ENCODE measurements around the gene RAD52.

RAD52 gene

DNA sequence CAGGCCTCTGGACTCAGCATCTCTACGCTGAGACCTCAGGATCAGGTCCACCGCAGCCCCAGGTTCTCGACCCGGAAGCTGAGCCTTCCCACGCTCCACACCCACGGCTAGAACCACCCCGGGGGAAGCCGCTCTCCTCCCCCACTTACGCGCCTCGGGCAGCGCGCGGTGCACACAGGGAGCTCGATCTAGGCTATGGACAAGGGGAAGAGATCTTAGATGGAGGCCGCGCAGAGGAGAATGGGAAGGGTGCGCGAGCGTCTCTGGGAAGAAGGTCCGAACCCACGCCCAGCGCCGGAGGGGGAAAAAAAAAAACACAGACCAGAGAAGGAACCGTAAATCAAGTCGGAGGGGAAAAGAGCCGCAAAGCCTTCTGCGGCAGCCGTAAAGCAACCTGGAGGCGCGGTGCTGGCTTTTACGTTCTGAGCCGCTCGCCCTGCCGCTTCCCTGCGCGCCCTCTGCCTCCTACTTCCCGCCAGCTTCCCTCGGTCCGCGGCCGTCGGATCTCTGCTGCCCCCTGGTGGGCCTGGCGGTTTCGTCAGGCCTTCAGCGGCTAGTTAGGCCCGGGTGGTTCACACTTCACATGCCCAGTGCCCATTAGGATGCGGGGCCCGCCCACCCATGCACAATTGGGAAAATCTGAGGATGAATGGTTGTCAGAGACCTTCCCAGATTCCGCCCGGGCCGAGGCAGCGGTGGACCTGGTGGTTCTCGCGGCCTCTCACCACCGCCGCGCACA lies at the start of gene RAD52:
Gene RAD52, minus strand, starts transcription at position 242 of the 739 bp plus-strand sequence. CDS start 16,636 bp downstream, outside the sequence.
- H3K4me1 ChIP-seq (ENCODE audit: control insufficient read depth, insufficient read depth, low read length, unreplicated experiment) = peaks cover 26% of the 10 kb centered on the region
- H3K4me3 ChIP-seq (ENCODE audit: low read depth, low read length) = peak within 1 kb of the TSS; percentile 88
- peak within 1 kb of the TSS; percentile 74 for H3K27ac ChIP-seq (ENCODE audit: low read depth, low read length)
- H3K79me2 ChIP-seq (ENCODE audit: control insufficient read depth, insufficient read depth, low read length, unreplicated experiment) = peaks cover 37% of the 10 kb centered on the region
- peak within 1 kb of the TSS; percentile 54 for H2AFZ ChIP-seq (ENCODE audit: low read length, unreplicated experiment)
- H3K27me3 ChIP-seq (ENCODE audit: insufficient read depth, low read length) = no peaks in the 10 kb centered on the region
- H3K36me3 ChIP-seq (ENCODE audit: insufficient read depth, low read length) = no peaks in the 10 kb centered on the region

- Histone ChIP-seq H2AFZ (ENCODE audit: low read length, unreplicated experiment) (no peak overlapping the region), H3K4me1 (ENCODE audit: control insufficient read depth, insufficient read depth, low read length, unreplicated experiment) (peaks cover 19% of the 10 kb centered on the region), H3K4me3 (ENCODE audit: low read depth, low read length) (no peak overlapping the region), H3K36me3 (ENCODE audit: insufficient read depth, low read length) (no peaks in the 10 kb centered on the region), H3K79me2 (ENCODE audit: control insufficient read depth, insufficient read depth, low read length, unreplicated experiment) (peaks cover 76% of the 10 kb centered on the region), H3K27me3 (ENCODE audit: insufficient read depth, low read length) (no peaks in the 10 kb centered on the region), H3K27ac (ENCODE audit: low read depth, low read length) (no peak overlapping the region)
Measured at GRCh38 chr12:998020-998874, 48.8 kb upstream of the RAD52 start.

- Histone ChIP-seq H3K36me3 (ENCODE audit: insufficient read depth, low read length) (no peaks in the 10 kb centered on the region), H3K27ac (ENCODE audit: low read depth, low read length) (no peak overlapping the region), H3K4me3 (ENCODE audit: low read depth, low read length) (no peak overlapping the region), H2AFZ (ENCODE audit: low read length, unreplicated experiment) (no peak overlapping the region), H3K4me1 (ENCODE audit: control insufficient read depth, insufficient read depth, low read length, unreplicated experiment) (peaks cover 23% of the 10 kb centered on the region), H3K27me3 (ENCODE audit: insufficient read depth, low read length) (no peaks in the 10 kb centered on the region), H3K79me2 (ENCODE audit: control insufficient read depth, insufficient read depth, low read length, unreplicated experiment) (peaks cover 80% of the 10 kb centered on the region)
Measured at GRCh38 chr12:997505-997904, 48.0 kb upstream of the RAD52 start.

GRCh38 chr12:996881-997280 lies 47.4 kb upstream of the RAD52 start:
- Histone ChIP-seq H3K4me3 (ENCODE audit: low read depth, low read length) (no peak overlapping the region), H3K4me1 (ENCODE audit: control insufficient read depth, insufficient read depth, low read length, unreplicated experiment) (peaks cover 28% of the 10 kb centered on the region), H2AFZ (ENCODE audit: low read length, unreplicated experiment) (no peak overlapping the region), H3K27ac (ENCODE audit: low read depth, low read length) (no peak overlapping the region), H3K27me3 (ENCODE audit: insufficient read depth, low read length) (no peaks in the 10 kb centered on the region), H3K79me2 (ENCODE audit: control insufficient read depth, insufficient read depth, low read length, unreplicated experiment) (peaks cover 82% of the 10 kb centered on the region), H3K36me3 (ENCODE audit: insufficient read depth, low read length) (no peaks in the 10 kb centered on the region)

DNA sequence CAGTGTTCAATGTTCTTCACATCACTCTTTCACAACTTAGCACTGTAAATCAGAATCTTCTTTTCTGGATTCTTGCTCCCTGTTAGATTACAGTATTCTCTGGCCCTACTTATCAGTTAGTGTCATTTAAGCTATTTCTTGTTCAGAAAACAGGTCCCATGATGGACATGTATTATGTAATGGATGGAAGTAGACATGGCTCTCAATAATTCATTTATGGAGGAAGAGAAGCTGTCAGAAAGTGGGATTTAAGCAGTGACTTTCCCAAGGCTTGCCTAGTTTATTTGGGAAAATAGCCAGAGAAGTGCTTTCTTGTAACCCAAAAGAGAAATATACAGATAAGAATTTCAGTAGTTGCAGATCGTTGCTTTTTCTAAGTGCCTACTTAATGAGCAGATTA lies 43.2 kb upstream of the RAD52 start:
- H3K36me3 ChIP-seq (ENCODE audit: insufficient read depth, low read length) = no peaks in the 10 kb centered on the region
- peaks cover 72% of the 10 kb centered on the region for H3K79me2 ChIP-seq (ENCODE audit: control insufficient read depth, insufficient read depth, low read length, unreplicated experiment)
- H3K4me3 ChIP-seq (ENCODE audit: low read depth, low read length) = peak overlapping the region; percentile 91
- no peak overlapping the region for H3K27ac ChIP-seq (ENCODE audit: low read depth, low read length)
- H2AFZ ChIP-seq (ENCODE audit: low read length, unreplicated experiment) = no peak overlapping the region
- no peaks in the 10 kb centered on the region for H3K27me3 ChIP-seq (ENCODE audit: insufficient read depth, low read length)
- peaks cover 39% of the 10 kb centered on the region for H3K4me1 ChIP-seq (ENCODE audit: control insufficient read depth, insufficient read depth, low read length, unreplicated experiment)

- H3K27me3 ChIP-seq (ENCODE audit: insufficient read depth, low read length) = no peaks in the 10 kb centered on the region
- peak overlapping the region; percentile 95; the same call in 1 of the 2 replicates for H3K27ac ChIP-seq (ENCODE audit: low read depth, low read length)
- H3K36me3 ChIP-seq (ENCODE audit: insufficient read depth, low read length) = no peaks in the 10 kb centered on the region
- peaks cover 62% of the 10 kb centered on the region for H3K79me2 ChIP-seq (ENCODE audit: control insufficient read depth, insufficient read depth, low read length, unreplicated experiment)
- H3K4me3 ChIP-seq (ENCODE audit: low read depth, low read length) = peak overlapping the region; percentile 91
- peak overlapping the region; percentile 36 for H2AFZ ChIP-seq (ENCODE audit: low read length, unreplicated experiment)
- peaks cover 39% of the 10 kb centered on the region for H3K4me1 ChIP-seq (ENCODE audit: control insufficient read depth, insufficient read depth, low read length, unreplicated experiment)
Measured at GRCh38 chr12:991350-992333, 42.1 kb upstream of the RAD52 start.

GRCh38 chr12:990661-991349 lies 41.3 kb upstream of the RAD52 start, which contains the start of gene ERC1:
TSS of gene ERC1 (plus strand) at chr12:991223. CDS start at chr12:1027904, 36,681 bp downstream.
- peaks cover 57% of the 10 kb centered on the region for H3K79me2 ChIP-seq (ENCODE audit: control insufficient read depth, insufficient read depth, low read length, unreplicated experiment)
- H3K36me3 ChIP-seq (ENCODE audit: insufficient read depth, low read length) = no peaks in the 10 kb centered on the region
- H2AFZ ChIP-seq (ENCODE audit: low read length, unreplicated experiment) = peak within 1 kb of the TSS; percentile 93
- peak within 1 kb of the TSS; percentile 95 for H3K27ac ChIP-seq (ENCODE audit: low read depth, low read length)
- peak within 1 kb of the TSS; percentile 91 for H3K4me3 ChIP-seq (ENCODE audit: low read depth, low read length)
- no peaks in the 10 kb centered on the region for H3K27me3 ChIP-seq (ENCODE audit: insufficient read depth, low read length)
- peaks cover 37% of the 10 kb centered on the region for H3K4me1 ChIP-seq (ENCODE audit: control insufficient read depth, insufficient read depth, low read length, unreplicated experiment)

DNA sequence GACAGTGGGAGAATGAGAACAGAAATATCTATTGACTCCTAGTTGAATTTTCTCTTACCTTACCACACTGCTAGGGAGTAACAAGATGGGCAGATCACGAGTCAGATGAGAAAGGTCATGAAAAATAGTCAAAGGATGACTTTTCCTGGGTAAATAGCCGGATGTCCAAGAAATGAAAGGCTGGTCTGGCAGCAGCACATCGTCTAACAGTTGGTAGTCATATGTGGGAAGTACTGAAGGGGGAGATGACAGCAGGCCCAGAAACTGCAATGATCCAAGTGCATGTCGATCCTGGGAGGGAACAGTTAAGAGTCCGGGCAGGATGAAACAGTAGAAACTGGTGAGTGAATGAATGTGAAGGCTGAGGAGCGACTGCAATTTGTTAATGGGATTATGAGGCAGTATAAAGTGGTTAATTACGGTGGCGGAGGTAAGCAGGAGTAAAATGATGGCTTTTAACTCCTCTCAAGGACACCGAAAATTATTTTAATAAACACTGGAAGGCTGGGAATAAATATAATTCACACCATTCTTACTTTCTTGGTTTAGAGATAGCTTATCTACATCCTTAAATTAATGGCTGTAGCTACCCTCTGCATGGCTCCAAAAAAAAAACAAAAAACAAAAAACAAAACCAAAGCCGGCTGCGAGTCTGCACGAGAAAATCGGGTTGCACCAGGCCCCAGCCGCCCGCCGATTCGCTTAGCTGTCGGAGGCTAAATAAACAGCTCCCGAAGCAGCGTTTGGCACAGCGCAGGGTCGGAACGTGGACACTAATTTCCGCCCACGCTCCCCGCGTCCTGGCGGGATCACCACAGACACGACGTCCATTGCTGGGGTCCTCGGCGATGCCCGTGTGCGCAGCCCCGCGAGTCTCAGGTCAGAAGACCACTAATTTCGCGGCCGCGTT lies 40.5 kb upstream of the RAD52 start:
- H3K27me3 ChIP-seq (ENCODE audit: insufficient read depth, low read length) = no peaks in the 10 kb centered on the region
- peak overlapping the region; percentile 91 for H3K4me3 ChIP-seq (ENCODE audit: low read depth, low read length)
- H2AFZ ChIP-seq (ENCODE audit: low read length, unreplicated experiment) = peak overlapping the region; percentile 93
- H3K36me3 ChIP-seq (ENCODE audit: insufficient read depth, low read length) = no peaks in the 10 kb centered on the region
- H3K4me1 ChIP-seq (ENCODE audit: control insufficient read depth, insufficient read depth, low read length, unreplicated experiment) = peaks cover 30% of the 10 kb centered on the region
- H3K79me2 ChIP-seq (ENCODE audit: control insufficient read depth, insufficient read depth, low read length, unreplicated experiment) = peaks cover 52% of the 10 kb centered on the region
- peak overlapping the region; percentile 95 for H3K27ac ChIP-seq (ENCODE audit: low read depth, low read length)

DNA sequence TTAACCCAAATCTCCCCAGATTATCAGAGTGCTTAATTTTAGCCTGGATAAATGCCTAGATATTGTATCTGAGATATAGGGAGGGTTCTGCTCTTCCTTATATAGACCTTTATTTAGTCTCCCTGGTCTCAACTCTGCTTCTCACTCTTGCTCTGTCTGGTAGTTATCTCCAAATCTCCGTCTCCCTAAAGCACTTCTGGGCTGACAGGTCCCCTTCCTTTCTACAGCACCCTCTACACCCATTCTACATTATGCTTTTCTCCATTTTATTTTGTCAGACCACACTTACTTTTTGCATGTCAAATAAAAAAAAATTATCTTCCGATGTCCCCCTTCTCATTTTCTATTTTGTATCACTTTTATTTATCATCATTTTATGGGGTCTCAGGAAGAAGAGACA lies 39.6 kb upstream of the RAD52 start:
- peaks cover 27% of the 10 kb centered on the region for H3K4me1 ChIP-seq (ENCODE audit: control insufficient read depth, insufficient read depth, low read length, unreplicated experiment)
- peaks cover 42% of the 10 kb centered on the region for H3K79me2 ChIP-seq (ENCODE audit: control insufficient read depth, insufficient read depth, low read length, unreplicated experiment)
- H2AFZ ChIP-seq (ENCODE audit: low read length, unreplicated experiment) = peak overlapping the region; percentile 87
- H3K4me3 ChIP-seq (ENCODE audit: low read depth, low read length) = peak overlapping the region; percentile 91
- peak overlapping the region; percentile 95 for H3K27ac ChIP-seq (ENCODE audit: low read depth, low read length)
- H3K27me3 ChIP-seq (ENCODE audit: insufficient read depth, low read length) = no peaks in the 10 kb centered on the region
- no peaks in the 10 kb centered on the region for H3K36me3 ChIP-seq (ENCODE audit: insufficient read depth, low read length)
